HepG2 (cell line): ENCODE results near the gene ELP1. TPM values are rescaled to one million over a fixed set of nuclear protein-coding genes. Genes with fewer than 3 reads are reported as not detected.

Experiments used
- AFF4 ChIP-seq: sonication (generic); formaldehyde crosslinking; IDR thresholded peaks from 2 replicates; pipeline ENCODE4 v1.4.0; 2020; ENCODE audit warnings: missing genetic modification reagents
- CBX2 ChIP-seq, 2 experiments: fragments of 200-600 bp in 1 of 2; sonication (generic); formaldehyde crosslinking in 1 of 2; IDR thresholded peaks; 2 replicates each; pipeline versions ENCODE4 v1.7.0 to v1.8.1; 2018 to 2022; ENCODE audit warnings: low read depth in 2 of 2, low read length in 1 of 2, mild to moderate bottlenecking in 1 of 2, missing genetic modification reagents in 1 of 2
- CENPBD1 ChIP-seq: sonication (generic); formaldehyde crosslinking; IDR thresholded peaks from 2 replicates; pipeline ENCODE4 v1.8.0; 2022; ENCODE audit warnings: missing genetic modification reagents, low read depth, mild to moderate bottlenecking, borderline replicate concordance
- CHD4 ChIP-seq: fragments of 200-600 bp; sonication (generic); IDR thresholded peaks from 2 replicates; pipeline ENCODE4 v1.7.0; 2017; ENCODE audit warnings: mild to moderate bottlenecking, low read length, borderline replicate concordance
- FOXA1 ChIP-seq, 2 experiments: fragments of 450-650 bp in 1 of 2; sonication (generic) in 1 of 2; formaldehyde crosslinking in 1 of 2; IDR thresholded peaks; 2 replicates each; pipeline versions ENCODE4 v1.4.0 to v1.6.1; 2016 to 2020; ENCODE audit warnings: missing genetic modification reagents in 1 of 2
- FOXK1 ChIP-seq: sonication (generic); formaldehyde crosslinking; IDR thresholded peaks from 2 replicates; pipeline ENCODE4 v1.4.0; 2020; ENCODE audit warnings: low read depth, missing genetic modification reagents, borderline replicate concordance
- GATAD1 ChIP-seq: IDR thresholded peaks from 2 replicates; pipeline ENCODE4 v1.6.1; 2016; ENCODE audit warnings: missing genetic modification reagents, missing compliant biosample characterization
- KLF11 ChIP-seq: IDR thresholded peaks from 2 replicates; pipeline ENCODE4 v1.6.1; 2016; ENCODE audit warnings: missing compliant biosample characterization
- MXD1 ChIP-seq: sonication (generic); formaldehyde crosslinking; IDR thresholded peaks from 2 replicates; pipeline ENCODE4 v1.4.0; 2020; ENCODE audit warnings: mild to moderate bottlenecking, missing genetic modification reagents
- PHF8 ChIP-seq: sonication (generic); formaldehyde crosslinking; IDR thresholded peaks from 2 replicates; pipeline ENCODE4 v1.5.0; 2020; ENCODE audit warnings: missing genetic modification reagents
- SKIL ChIP-seq: sonication (generic); formaldehyde crosslinking; IDR thresholded peaks from 2 replicates; pipeline ENCODE4 v1.8.0; 2022; ENCODE audit warnings: missing genetic modification reagents, mild to moderate bottlenecking, moderate library complexity, borderline replicate concordance
- ZFP36L1 ChIP-seq: sonication (generic); formaldehyde crosslinking; IDR thresholded peaks from 2 replicates; pipeline ENCODE4 v1.8.0; 2022; ENCODE audit warnings: mild to moderate bottlenecking, missing genetic modification reagents, moderate library complexity
- ZFP90 ChIP-seq: sonication (generic); formaldehyde crosslinking; IDR thresholded peaks from 2 replicates; pipeline ENCODE4 v1.8.0; 2022; ENCODE audit warnings: missing genetic modification reagents, mild to moderate bottlenecking, inconsistent platforms, borderline replicate concordance
- ZNF138 ChIP-seq: sonication (generic); formaldehyde crosslinking; IDR thresholded peaks from 2 replicates; pipeline ENCODE4 v1.5.0; 2020; ENCODE audit warnings: mild to moderate bottlenecking, low read depth, missing genetic modification reagents
- ZNF383 ChIP-seq: sonication (generic); formaldehyde crosslinking; IDR thresholded peaks from 2 replicates; pipeline ENCODE4 v1.4.0; 2020; ENCODE audit warnings: missing genetic modification reagents, mild to moderate bottlenecking, borderline replicate concordance
- ZNF414 ChIP-seq: sonication (generic); formaldehyde crosslinking; IDR thresholded peaks from 2 replicates; pipeline ENCODE4 v1.5.0; 2020; ENCODE audit warnings: missing genetic modification reagents
- ZNF484 ChIP-seq: sonication (generic); formaldehyde crosslinking; IDR thresholded peaks from 2 replicates; pipeline ENCODE4 v1.5.1; 2020; ENCODE audit warnings: mild to moderate bottlenecking, low read depth, missing genetic modification reagents, borderline replicate concordance
- ZNF546 ChIP-seq: sonication (generic); formaldehyde crosslinking; conservative IDR thresholded peaks from 2 replicates; pipeline ENCODE4 v1.8.1; 2023; ENCODE audit warnings: mild to moderate bottlenecking, missing genetic modification reagents
- polyA plus RNA-seq, 8 experiments: library from polyadenylated mRNA; depleted of rRNA in 3 of 8; stranded (reverse) in 7 of 8; unstranded in 1 of 8; fragments of >200 nt; fragmentation: Illumina TruSeq in 4 of 8; extraction: Trizol in 4 of 8; gene quantifications; 2 replicates each; pipeline versions ENCODE4 v1.2.1 to v1.2.3, GENCODE V29; 2011 to 2016; ENCODE audit warnings: low read depth in 4 of 8, missing spikeins in 1 of 8, mixed read lengths in 1 of 8; ENCODE audit not compliant: insufficient read depth in 1 of 8
- total RNA-seq, 5 experiments: library from RNA; depleted of rRNA; stranded (reverse); fragments of >200 nt; fragmentation: Illumina TruSeq; extraction: Trizol; gene quantifications; 2 replicates each; pipeline ENCODE4 v1.2.3, GENCODE V29; 2016; ENCODE audit warnings: low read depth in 1 of 5

ELP1 gene
- total and polyA plus RNA-seq, 2 of the 13 experiments (the other 11 are each of a cell fraction or from before 2014, with no cell fraction given) = 157 to 275 TPM

- TF ChIP-seq ZFP90 (no peak), ZNF383 (CRISPR knock-in tag) (no peak), ZNF414 (CRISPR knock-in tag) (no peak), CENPBD1 (CRISPR knock-in tag) (no peak), FOXK1 (peak; percentile 69; the same call in 1 of the 2 replicates), KLF11 (no peak), CBX2 (IDR thresholded peaks at IDR 0.05; ENCODE audit: low read depth, low read length) (no peak), CBX2 (CRISPR knock-in tag; IDR thresholded peaks at IDR 0.05; ENCODE audit: low read depth) (no peak), ZNF138 (no peak), FOXA1 (IDR thresholded peaks at IDR 0.05) (no peak; the same call in 1 of the 2 replicates), FOXA1 (CRISPR knock-in tag; IDR thresholded peaks at IDR 0.05) (peak; percentile 87), GATAD1 (CRISPR knock-in tag) (peak; percentile 57; the same call in 1 of the 2 replicates), PHF8 (CRISPR knock-in tag) (0 out of 2 replicates have a peak, but pooled peaks have one; percentile 30), CHD4 (0 out of 2 replicates have a peak, but pooled peaks have one; percentile 60), ZNF484 (no peak), AFF4 (CRISPR knock-in tag) (no peak), MXD1 (CRISPR knock-in tag) (no peak), ZNF546 (CRISPR knock-in tag) (no peak), SKIL (CRISPR knock-in tag) (peak; percentile 64; the same call in 1 of the 2 replicates), ZFP36L1 (CRISPR knock-in tag) (no peak)
Measured at GRCh38 chr9:108894225-108894997, 39.5 kb downstream of the ELP1 start (continued).
